ENCODE data around the gene RAVER1. TPM values are rescaled to one million over a fixed set of nuclear protein-coding genes. Genes with fewer than 3 reads are reported as not detected.
A peak's percentile ranks its signal among the peaks of the same experiment; 100 is the strongest.
"Not testable (repeated sequence)": the region's sequence is repeated elsewhere in the genome, so short reads cannot be mapped to it uniquely, and the experiment has no call there.

The RAVER1 gene
- total RNA-seq = 6.4 TPM

GRCh38 chr19:10332965-10333757, at the start of gene RAVER1:
Gene RAVER1, minus strand, starts transcription at chr19:10333529. Its CDS starts 22 bp downstream, at chr19:10333507.
- peak; percentile 96 for DNase-seq

GRCh38 chr19:10383223-10383499, 49.8 kb upstream of the RAVER1 start:
- DNase-seq = not testable (repeated sequence)

GRCh38 chr19:10380313-10381102, 47.2 kb upstream of the RAVER1 start, which contains the start of gene TYK2:
Gene TYK2, minus strand, starts transcription at chr19:10380572. Its CDS starts 2,166 bp downstream, at chr19:10378406.
- peak; percentile 98 for DNase-seq

- DNase-seq = no peak
Observed at GRCh38 chr19:10379880-10380312, 46.6 kb upstream of the RAVER1 start.

GRCh38 chr19:10378124-10378523, 44.8 kb upstream of the RAVER1 start:
- no peak for DNase-seq

GRCh38 chr19:10377140-10377640, 43.9 kb upstream of the RAVER1 start:
- DNase-seq = not testable (repeated sequence)

GRCh38 chr19:10374931-10375330, 41.6 kb upstream of the RAVER1 start:
- DNase-seq = no peak

GRCh38 chr19:10372690-10373089, 39.4 kb upstream of the RAVER1 start:
- no peak for DNase-seq

- DNase-seq = no peak
Observed at GRCh38 chr19:10368101-10368803, 34.9 kb upstream of the RAVER1 start.

GRCh38 chr19:10366950-10367512, 33.7 kb upstream of the RAVER1 start:
- not testable (repeated sequence) for DNase-seq

GRCh38 chr19:10365518-10365917, 32.2 kb upstream of the RAVER1 start:
- DNase-seq = no peak

- no peak for DNase-seq
Observed at GRCh38 chr19:10364644-10365043, 31.3 kb upstream of the RAVER1 start.

- no peak for DNase-seq
Observed at GRCh38 chr19:10363789-10364281, 30.5 kb upstream of the RAVER1 start.

GRCh38 chr19:10362259-10362658, 28.9 kb upstream of the RAVER1 start:
- DNase-seq = no peak

- DNase-seq = no peak
Observed at GRCh38 chr19:10361569-10362011, 28.3 kb upstream of the RAVER1 start.

- no peak for DNase-seq
Observed at GRCh38 chr19:10356431-10356830, 23.1 kb upstream of the RAVER1 start.

- no peak for DNase-seq
Observed at GRCh38 chr19:10353793-10354391, 20.6 kb upstream of the RAVER1 start.

GRCh38 chr19:10352764-10353671, 19.7 kb upstream of the RAVER1 start:
- peak; percentile 11 for DNase-seq

- no peak for DNase-seq
Observed at GRCh38 chr19:10346509-10346908, 13.2 kb upstream of the RAVER1 start.

- no peak for DNase-seq
Observed at GRCh38 chr19:10344780-10345179, 11.5 kb upstream of the RAVER1 start.

Data from skin of body (tissue), 2 donors.